WTC11 (cell line): ENCODE data around the gene MAS1L.

Experiments
- JUN ChIP-seq: sonication (generic); formaldehyde crosslinking; IDR thresholded peaks from 2 replicates; pipeline ENCODE4 v1.8.0; 2023; ENCODE audit warnings: mild to moderate bottlenecking, missing genetic modification reagents
- NFATC4 ChIP-seq: fragments of 250-450 bp; sonication (Bioruptor Pico); IDR thresholded peaks from 2 replicates; pipeline ENCODE4 v1.9.0; 2021; ENCODE audit warnings: mild to moderate bottlenecking
- ZBTB21 ChIP-seq: sonication (generic); formaldehyde crosslinking; IDR thresholded peaks from 2 replicates; pipeline ENCODE4 v1.8.1; 2023; ENCODE audit warnings: mild to moderate bottlenecking, missing genetic modification reagents, borderline replicate concordance
- TF ChIP-seq, protein P1 (sequence below): fragments of 250-450 bp; sonication (Bioruptor Pico); IDR thresholded peaks from 2 replicates; pipeline ENCODE4 v2.1.2; 2022; ENCODE audit warnings: mild to moderate bottlenecking, moderate library complexity
- TF ChIP-seq, protein P2 (sequence below): fragments of 200-600 bp; IDR thresholded peaks from 2 replicates; pipeline ENCODE4 v1.8.0; 2022; ENCODE audit warnings: antibody characterized with exemption
- TF ChIP-seq, protein P3 (sequence below): sonication (generic); formaldehyde crosslinking; conservative IDR thresholded peaks from 2 replicates; pipeline ENCODE4 v1.8.1; 2022; ENCODE audit warnings: mild to moderate bottlenecking, missing genetic modification reagents
- TF ChIP-seq, protein P4 (sequence below): sonication (generic); formaldehyde crosslinking; IDR thresholded peaks from 2 replicates; pipeline ENCODE4 v1.8.1; 2022; ENCODE audit warnings: mild to moderate bottlenecking, moderate library complexity, missing genetic modification reagents

DNA sequence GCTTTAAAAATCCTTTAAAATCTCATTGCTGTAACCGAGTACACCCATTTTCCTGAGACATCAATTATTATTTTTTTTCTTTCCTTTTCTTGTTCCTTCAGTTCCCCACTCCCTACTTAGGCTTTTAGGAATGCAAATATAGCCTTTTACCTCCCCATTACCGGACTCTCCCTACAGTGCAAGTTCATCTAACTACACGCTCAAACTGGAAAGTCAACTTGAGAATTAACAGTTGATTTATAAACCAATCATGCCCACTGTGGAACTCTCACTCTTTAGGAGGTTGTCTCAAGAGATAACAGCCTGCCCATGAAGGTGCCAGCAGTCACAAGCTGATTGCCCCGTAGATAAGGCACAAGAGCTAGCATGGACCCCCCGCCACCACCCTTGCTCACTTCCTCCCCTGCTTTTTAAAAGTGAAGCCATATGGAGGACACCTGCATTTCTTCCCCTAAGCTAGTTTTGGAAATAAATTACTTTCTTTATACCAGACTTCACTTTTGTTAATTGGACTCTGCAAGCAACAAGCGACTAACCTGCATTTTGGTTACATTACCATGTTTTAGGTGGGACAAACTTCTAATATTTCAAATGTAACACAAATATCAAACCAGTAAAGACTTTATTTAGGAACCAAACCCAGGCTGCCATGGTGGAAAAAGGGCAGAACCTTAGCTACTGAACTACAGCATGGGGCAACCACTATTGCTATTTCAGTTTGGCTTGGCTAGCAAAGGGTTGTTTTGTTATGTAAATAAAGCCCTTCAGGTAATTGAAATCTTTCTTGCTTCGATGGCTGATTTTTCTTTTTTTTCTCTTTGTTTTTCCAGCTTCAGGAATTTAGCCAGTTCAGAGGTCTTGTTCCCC, 36.9 kb upstream of the MAS1L start:
- TF ChIP-seq, protein P1, sequence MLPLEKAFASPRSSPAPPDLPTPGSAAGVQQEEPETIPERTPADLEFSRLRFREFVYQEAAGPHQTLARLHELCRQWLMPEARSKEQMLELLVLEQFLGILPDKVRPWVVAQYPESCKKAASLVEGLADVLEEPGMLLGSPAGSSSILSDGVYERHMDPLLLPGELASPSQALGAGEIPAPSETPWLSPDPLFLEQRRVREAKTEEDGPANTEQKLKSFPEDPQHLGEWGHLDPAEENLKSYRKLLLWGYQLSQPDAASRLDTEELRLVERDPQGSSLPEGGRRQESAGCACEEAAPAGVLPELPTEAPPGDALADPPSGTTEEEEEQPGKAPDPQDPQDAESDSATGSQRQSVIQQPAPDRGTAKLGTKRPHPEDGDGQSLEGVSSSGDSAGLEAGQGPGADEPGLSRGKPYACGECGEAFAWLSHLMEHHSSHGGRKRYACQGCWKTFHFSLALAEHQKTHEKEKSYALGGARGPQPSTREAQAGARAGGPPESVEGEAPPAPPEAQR (CRISPR knock-in tag): no peak
- TF ChIP-seq, protein P2, sequence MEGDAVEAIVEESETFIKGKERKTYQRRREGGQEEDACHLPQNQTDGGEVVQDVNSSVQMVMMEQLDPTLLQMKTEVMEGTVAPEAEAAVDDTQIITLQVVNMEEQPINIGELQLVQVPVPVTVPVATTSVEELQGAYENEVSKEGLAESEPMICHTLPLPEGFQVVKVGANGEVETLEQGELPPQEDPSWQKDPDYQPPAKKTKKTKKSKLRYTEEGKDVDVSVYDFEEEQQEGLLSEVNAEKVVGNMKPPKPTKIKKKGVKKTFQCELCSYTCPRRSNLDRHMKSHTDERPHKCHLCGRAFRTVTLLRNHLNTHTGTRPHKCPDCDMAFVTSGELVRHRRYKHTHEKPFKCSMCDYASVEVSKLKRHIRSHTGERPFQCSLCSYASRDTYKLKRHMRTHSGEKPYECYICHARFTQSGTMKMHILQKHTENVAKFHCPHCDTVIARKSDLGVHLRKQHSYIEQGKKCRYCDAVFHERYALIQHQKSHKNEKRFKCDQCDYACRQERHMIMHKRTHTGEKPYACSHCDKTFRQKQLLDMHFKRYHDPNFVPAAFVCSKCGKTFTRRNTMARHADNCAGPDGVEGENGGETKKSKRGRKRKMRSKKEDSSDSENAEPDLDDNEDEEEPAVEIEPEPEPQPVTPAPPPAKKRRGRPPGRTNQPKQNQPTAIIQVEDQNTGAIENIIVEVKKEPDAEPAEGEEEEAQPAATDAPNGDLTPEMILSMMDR: no peak
- TF ChIP-seq, protein P3, sequence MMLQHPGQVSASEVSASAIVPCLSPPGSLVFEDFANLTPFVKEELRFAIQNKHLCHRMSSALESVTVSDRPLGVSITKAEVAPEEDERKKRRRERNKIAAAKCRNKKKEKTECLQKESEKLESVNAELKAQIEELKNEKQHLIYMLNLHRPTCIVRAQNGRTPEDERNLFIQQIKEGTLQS (CRISPR knock-in tag): no peak
- TF ChIP-seq, protein P4, sequence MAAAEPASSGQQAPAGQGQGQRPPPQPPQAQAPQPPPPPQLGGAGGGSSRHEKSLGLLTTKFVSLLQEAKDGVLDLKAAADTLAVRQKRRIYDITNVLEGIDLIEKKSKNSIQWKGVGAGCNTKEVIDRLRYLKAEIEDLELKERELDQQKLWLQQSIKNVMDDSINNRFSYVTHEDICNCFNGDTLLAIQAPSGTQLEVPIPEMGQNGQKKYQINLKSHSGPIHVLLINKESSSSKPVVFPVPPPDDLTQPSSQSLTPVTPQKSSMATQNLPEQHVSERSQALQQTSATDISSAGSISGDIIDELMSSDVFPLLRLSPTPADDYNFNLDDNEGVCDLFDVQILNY (CRISPR knock-in tag): no peak
- TF ChIP-seq NFATC4 (CRISPR knock-in tag): no peak
- no peak for TF ChIP-seq JUN (CRISPR knock-in tag)
- no peak for TF ChIP-seq ZBTB21 (CRISPR knock-in tag)
